GM19328 (cell line): Measurements from ENCODE around the gene DGKD.
"Not testable (repeated sequence)": the region's sequence is repeated elsewhere in the genome, so short reads cannot be mapped to it uniquely, and the experiment has no call there.

Source experiments
- ATAC-seq: cut with Tn5 transposase; IDR thresholded peaks from one replicate; pipeline ENCODE4 v1.9.1; 2021; ENCODE audit warnings: mild to moderate bottlenecking, moderate library complexity; ENCODE audit not compliant: unreplicated experiment

DGKD gene

GRCh38 chr2:233385489-233386044 is 31.3 kb downstream of the DGKD start:
- ATAC-seq = peak; percentile 62

GRCh38 chr2:233386382-233387041 is 32.2 kb downstream of the DGKD start:
- ATAC-seq = no peak

DNA sequence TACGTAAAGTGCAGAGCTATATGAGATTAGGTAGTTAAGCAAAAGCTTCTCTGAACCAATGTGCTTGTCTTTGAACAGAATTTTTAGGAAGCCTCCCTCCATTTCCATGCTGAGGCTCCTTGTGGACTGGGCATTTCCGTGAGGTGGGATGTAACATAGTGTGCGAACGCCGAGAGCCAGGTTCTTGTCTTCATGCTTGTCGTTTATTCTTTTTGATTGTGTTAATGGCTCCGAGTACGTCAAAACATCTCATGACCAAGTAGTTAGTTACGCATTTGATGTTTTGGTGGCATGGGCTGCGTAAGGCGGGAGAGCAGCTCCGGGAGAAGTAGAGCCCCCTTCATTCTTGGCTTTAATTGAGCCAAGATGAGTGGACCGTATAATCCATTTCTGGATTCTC is 32.9 kb downstream of the DGKD start:
- no peak for ATAC-seq

GRCh38 chr2:233387667-233388528 is 33.6 kb downstream of the DGKD start:
- ATAC-seq = no peak

DNA sequence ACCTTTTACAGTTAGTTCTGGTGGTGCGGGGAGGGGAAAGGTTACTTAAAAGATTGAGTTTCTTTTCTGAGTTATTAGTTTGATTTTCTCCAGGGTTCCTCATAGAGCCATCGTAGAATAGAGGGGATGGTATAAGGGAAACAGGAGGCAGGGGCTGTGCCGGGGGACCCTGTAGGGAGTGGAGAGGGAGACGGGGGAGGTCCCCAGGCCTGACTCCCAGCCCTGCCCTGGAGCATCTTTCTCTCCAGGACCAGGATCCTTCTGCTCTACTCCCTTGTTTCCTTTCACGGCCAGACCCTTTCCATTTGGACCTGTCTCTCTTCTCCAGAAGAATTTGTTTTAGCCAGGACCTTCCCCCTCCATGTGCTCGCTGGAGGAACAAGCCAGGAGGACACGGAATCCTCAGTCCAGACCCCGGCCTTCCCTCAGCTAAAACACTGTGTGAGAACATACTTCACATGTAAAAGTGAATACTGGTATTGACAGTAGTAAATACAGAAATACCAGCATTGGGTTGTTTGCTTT is 35.4 kb downstream of the DGKD start:
- no peak for ATAC-seq

GRCh38 chr2:233395687-233396086 is 41.4 kb downstream of the DGKD start:
- no peak for ATAC-seq

GRCh38 chr2:233396726-233397665 is 42.7 kb downstream of the DGKD start:
- ATAC-seq = not testable (repeated sequence)

DNA sequence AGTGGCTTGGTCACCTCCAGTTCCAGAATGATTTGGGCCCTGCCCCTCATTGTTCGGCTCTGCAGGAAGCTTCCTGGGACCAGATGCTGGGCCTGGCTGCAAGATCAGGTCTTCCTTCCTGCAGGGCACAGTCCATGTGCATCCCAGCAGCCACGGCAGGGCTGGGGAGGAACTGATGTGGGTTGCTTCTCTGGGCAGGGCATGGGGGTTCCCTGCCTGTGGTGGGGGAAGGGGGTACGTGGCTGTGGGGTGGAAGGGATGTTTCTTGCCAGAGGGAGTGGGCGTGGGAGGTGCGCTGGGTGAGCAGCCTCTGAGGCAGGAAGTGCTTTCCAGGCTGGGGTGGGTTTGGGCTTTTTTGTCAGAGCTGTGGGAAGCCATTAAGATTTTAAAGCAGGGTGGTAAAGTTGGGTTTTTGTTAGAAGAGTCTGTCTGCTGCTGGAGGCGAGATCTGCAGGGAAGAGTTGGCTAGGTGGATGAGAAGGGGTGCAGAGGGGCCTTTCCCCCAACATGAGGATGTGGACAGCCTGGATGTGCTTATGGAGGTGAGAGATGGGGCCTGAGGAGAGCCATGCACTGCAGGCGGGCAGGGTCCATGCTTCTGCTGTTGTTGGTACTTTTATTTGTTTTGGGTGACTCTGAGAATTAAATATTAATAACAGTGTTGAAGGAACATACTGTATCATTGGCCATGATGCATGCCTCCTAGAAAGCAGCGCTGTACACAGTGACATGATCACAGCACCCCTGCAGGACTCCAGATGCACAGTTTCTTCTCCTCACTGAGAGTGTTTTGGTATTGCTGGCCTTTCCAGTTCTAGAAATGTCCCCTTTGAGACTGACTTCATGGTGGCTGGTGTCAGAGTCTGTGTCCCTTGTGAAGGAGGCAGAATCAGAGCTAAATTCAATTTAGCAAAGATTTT is 45.3 kb downstream of the DGKD start:
- ATAC-seq = no peak

DNA sequence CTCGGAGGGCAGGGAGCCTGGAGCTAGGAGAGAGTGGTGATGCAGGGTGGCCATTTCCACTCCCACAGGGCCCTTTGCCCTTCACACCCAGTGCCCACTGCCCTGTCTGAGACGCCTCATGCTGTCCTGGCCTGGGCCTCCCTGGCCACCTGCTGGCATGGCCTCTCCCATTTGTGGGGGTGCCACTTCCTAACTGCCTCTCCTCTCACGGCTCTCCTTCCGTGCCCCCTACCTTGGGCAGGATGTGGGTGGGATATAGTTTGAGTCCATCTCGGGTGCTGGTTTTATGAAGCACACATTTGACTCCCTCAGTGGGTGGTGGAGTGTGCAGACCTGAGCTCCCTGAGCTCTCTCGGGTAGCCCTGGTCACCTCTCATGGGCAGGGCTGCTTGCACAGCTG is 46.0 kb downstream of the DGKD start:
- ATAC-seq = no peak

GRCh38 chr2:233400961-233401360 is 46.7 kb downstream of the DGKD start:
- ATAC-seq = no peak

DNA sequence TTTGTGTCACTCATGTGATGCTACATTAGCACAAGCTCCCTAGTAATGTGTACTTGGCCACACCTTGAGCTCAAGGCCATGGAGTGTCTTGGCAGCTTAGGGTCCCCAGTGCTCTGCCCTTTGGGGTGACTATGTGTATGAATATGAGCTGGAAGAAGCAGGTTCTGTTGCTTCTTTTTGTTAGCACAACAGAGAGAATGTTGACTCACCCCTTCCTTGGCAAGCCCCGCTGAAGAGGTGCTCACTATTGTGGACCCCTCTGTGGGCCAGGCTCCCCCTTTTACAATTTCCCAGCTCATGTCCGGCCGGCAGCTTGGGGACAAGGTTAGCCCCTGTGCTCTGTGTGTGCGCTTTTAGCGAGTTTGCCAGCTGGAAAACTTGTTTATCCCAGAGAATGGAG is 48.1 kb downstream of the DGKD start:
- no peak for ATAC-seq

- no peak for ATAC-seq
Observed at GRCh38 chr2:233402789-233403188, 48.5 kb downstream of the DGKD start.

GRCh38 chr2:233404222-233404621 is 49.9 kb downstream of the DGKD start:
- ATAC-seq = no peak

GRCh38 chr2:233406865-233407264 is 52.6 kb downstream of the DGKD start:
- no peak for ATAC-seq

DNA sequence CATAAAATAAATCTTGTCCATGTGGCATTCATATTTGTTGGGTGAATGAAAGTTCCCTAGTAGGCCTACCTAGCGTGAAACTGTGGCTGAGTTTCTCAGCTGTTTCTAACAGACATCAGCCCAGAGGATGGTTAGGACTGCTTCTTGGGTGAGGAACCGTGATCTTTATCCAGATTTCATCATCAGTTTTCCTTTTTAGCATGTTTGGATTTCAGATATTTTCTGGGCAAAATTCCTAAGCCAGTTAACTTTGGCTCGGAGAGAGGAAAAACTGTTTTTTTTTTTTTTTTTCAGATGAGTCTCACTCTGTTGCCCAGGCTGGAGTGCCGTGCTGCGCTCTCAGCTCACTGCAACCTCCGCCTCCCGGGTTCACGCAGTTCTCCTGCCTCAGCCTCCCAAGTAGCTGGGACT is 53.5 kb downstream of the DGKD start:
- no peak for ATAC-seq

DNA sequence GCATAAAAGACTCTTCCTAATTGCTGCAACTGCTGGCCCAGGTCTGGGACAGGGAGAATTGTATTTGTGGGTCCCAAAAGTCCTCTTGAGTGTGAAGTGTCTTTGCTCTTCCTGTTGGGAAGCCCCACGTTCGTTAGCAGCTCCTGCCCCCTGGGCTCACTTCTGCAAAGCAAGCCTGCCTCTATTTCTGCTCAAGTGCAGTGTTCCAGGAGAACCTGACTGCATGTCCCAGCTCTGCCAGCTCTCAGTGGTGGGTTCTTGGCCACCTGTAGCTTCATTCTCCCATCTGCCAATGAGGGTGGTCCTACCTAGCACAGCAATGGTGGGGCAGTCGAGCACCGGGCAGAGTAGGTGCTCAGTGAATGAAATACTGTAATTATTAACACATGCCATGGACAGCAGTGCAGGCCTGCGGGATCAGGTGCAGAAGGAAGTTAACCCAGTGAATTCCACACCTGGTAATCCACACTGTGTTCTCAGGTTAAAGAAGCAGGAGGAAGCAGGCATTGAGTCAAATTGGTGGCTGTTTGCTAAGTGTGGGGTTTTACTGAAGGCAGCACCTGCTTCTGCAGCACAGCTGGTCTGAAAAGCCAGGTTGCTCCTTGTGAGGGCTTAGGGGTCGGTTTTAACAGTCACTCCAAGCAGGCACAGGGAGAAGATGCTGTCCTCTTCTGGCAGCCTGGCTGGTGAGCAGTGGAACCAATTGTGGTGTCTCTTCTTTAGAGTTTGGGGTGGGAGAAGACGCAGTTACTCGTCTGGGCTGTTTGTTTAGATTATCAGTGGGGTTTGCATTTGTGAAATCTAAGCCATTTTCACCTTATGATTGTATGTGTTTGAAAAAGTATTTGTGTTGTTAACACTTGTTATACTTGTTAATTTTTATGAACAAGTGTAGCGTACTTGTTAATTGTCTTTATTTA is 54.3 kb downstream of the DGKD start:
- ATAC-seq = no peak

- no peak for ATAC-seq
Observed at GRCh38 chr2:233409286-233409991, 55.1 kb downstream of the DGKD start.

- ATAC-seq = no peak
Observed at GRCh38 chr2:233410196-233410760, 56.0 kb downstream of the DGKD start.
